HG03175 (cell line): Measurements from ENCODE around the gene NCF4.
A peak's percentile ranks its signal among the peaks of the same experiment; 100 is the strongest.

ENCODE experiments used
- ATAC-seq: cut with Tn5 transposase; IDR thresholded peaks from one replicate; pipeline ENCODE4 v1.9.1; 2021; ENCODE audit warnings: mild to moderate bottlenecking, moderate library complexity; ENCODE audit not compliant: unreplicated experiment

Gene NCF4

GRCh38 chr22:36860821-36861659 is at the start of gene NCF4:
Gene NCF4 (plus strand): TSS chr22:36861006. CDS start chr22:36861172, 166 bp downstream.
- peak; percentile 74 for ATAC-seq

DNA sequence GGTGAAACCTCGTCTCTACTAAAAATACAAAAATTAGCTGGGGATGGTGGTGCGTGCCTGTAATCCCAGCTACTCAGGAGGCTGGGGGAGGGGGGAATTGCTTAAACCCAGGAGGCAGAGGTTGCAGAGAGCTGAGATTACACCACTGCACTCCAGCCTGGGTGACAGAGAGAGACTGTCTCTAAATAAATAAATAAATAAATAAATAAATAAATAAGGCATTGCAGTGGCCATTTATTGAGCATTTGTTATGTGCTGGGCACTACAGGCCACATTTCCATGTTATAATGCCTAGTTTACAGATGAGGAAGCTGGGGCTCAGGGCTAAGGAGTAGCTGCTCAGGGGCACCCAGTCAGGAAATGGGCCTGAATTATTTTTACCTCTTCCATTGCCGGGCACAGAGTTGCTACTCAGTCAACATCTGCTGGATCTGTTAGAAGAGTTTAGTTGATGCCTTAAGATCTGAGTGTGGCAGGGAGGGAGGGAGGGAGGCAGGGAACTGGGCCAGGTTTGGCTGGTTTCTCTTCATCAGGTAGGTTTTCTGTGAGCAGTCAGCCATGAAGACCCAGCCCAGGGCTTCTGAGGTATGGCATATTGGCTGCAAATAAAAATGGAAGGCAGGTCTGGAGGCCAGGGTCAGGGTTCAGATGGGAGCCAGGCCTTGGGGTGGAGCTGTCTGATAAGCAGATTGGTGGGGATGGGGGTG is 49.6 kb upstream of the NCF4 start:
- no peak for ATAC-seq

- no peak for ATAC-seq
Observed at GRCh38 chr22:36814801-36815200, 46.0 kb upstream of the NCF4 start.

- no peak for ATAC-seq
Observed at GRCh38 chr22:36815558-36816338, 45.1 kb upstream of the NCF4 start.

- no peak for ATAC-seq
Observed at GRCh38 chr22:36816339-36816635, 44.5 kb upstream of the NCF4 start.

DNA sequence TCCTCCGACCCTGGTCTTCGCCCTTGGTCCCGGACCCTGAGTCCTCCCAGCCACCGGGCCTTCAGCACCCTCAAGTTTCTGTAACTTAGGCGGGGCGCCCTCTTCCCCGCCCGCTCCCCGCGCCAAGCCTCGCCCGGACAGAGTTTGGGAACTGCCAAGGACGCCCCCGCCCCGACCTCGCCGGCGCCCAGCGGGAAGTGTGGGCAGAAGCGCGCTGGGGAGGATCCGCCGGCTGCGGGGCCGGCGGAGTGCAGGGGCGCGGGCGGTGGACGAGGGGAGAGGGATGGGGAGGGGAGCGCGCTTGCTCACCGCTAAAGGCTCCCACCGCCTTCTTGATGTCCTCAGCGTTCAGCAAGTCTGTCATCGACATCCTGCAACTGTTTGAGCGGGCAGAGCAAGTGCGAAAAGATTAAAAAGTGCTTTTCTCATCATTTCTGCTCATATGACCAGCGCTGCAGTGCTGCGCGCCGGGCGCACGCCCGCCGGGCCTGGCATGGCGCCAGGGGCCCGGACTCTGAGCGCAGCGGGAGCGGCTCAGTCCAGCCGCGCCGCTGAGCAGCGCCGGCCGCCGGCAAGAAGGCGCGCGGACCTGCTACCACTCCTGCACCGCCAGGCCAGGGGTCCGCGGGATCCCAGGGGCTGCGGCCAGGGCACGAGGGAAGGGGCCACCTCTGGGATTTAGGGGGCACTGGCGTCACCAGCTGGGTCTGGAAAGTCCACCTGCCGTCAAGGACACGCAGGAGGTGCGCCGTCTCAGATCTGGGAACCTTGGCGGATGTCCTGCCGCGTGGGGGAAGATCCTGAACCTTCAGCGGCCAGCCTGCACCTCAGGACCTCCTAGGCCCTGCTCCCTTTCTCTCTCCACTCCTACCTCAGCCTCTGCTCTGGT is 43.9 kb upstream of the NCF4 start, which contains the start of gene PVALB:
Gene PVALB (minus strand): TSS at position 400 of the 889 bp plus-strand sequence. CDS start 30 bp downstream, at position 370.
- ATAC-seq, result no peak

- ATAC-seq, result no peak
Observed at GRCh38 chr22:36817525-36817848, 43.3 kb upstream of the NCF4 start.

GRCh38 chr22:36818010-36818642 is 42.7 kb upstream of the NCF4 start:
- no peak for ATAC-seq

- ATAC-seq, result no peak
Observed at GRCh38 chr22:36819112-36819511, 41.7 kb upstream of the NCF4 start.

DNA sequence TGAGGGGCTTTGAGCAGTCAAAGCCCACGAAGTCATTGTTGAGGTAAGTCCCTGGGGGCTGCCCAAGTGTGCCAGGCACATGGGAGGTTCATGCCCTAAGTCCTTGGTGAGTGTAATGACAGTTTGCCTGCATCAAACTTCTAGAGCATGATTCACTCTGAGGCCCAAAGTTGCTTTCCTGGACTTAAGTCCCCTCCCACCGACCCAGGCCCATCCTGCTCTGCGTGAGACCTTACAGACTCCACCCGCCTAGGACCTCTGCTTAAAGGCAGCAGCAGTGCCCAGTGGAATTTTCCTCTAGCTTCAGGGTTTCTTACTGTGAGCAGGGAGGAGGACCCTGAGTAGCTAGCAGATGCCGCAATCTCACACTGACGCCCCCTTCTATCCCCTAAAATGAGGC is 38.2 kb upstream of the NCF4 start:
- no peak for ATAC-seq

- ATAC-seq, result no peak
Observed at GRCh38 chr22:36823186-36823839, 37.5 kb upstream of the NCF4 start.

DNA sequence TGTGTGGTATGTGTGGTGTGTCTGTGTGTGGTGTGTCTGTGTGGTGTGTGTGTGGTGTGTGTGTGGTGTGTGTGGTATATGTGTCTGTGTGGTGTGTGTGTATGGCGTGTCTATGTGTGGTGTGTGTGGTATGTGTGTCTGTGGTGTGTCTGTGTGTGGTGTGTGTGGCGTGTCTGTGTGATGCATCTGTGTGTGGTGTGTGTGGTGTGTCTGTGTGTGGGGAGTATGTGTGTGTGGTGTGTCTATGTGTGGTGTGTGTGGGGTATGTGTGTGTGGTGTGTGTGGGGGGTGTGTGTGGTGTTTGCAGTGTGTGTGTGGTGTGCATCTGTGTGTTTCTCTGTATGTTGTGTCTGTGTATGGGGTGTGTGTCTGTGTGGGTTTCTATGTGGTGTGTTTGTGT is 36.2 kb upstream of the NCF4 start:
- no peak for ATAC-seq

DNA sequence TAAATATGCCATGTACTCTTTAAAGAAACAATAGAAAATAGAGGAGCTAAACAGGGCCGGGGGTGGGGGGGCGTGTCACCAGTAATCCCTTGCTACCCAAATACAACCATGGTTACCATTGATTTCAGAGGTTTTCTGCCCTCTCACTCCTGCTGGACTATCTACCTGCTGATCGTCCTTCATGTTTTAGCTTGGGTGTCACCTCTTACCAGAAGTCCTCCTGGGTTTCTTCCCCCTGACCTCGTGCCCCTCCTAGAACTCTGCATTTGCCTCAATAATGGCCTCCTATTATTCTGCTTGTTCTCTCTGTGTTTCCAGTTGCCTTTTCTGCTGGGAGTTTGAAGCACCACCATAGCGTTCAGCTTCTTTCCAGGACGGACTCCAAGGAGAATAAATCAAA is 34.5 kb upstream of the NCF4 start:
- no peak for ATAC-seq

GRCh38 chr22:36828815-36829214 is 32.0 kb upstream of the NCF4 start:
- ATAC-seq, result no peak

- no peak for ATAC-seq
Observed at GRCh38 chr22:36829370-36830002, 31.3 kb upstream of the NCF4 start.

GRCh38 chr22:36830601-36831000 is 30.2 kb upstream of the NCF4 start:
- ATAC-seq, result no peak

- no peak for ATAC-seq
Observed at GRCh38 chr22:36831206-36831605, 29.6 kb upstream of the NCF4 start.

DNA sequence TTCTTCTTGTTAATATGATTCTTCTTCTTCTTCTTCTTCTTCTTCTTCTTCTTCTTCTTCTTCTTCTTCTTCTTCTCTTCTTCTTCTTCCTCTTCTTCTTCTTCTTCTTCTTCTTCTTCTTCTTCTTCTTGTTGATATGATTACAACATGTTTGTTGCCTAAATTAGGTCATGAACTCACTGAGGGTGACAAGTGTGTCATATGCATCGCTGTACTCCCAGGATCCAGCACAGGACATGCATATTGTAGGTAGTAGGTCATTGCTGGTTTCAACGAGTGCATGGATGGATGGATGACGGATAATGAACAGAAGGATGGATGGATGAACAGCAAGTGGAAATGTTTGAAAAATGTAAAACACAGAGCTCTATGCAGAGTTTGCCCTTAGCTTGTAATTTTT is 29.1 kb upstream of the NCF4 start:
- ATAC-seq, result no peak

DNA sequence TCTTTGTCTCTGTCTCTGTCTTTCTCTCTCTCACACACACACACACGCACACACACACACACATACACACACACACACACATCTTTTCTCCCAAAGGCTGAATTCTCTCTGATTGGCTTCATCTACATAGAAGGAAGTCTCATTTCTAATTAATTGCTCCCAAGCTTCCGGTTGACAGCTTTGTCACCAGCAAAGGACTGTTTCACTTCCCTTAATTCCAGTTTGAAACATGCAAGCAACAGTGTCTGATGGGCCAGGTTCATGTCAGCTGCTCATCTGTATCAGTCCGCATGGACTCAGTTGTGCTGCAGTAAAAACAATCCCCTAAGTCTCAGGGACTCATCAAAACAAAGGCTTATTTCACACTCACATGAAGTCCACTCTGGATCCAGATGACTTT is 27.7 kb upstream of the NCF4 start:
- ATAC-seq, result no peak
